DND-41 (cell line): ENCODE results near the gene KHDRBS2.

ENCODE experiments used
- ATAC-seq: fragments of 200-7000 bp; cut with Tn5 transposase; 3 replicates; pipeline ENCODE4 v1.9.1; 2021; ENCODE audit warnings: low read depth; ENCODE audit not compliant: insufficient read depth
- DNase-seq: peaks from one replicate; pipeline ENCODE4 v3.0.0-alpha.2; 2020
- H2AFZ ChIP-seq: 2 replicates; pipeline ENCODE4 v1.6.0; 2012; ENCODE audit warnings: low read depth, low read length
- H3K27ac ChIP-seq: 2 replicates; pipeline ENCODE4 v1.5.1; 2012; ENCODE audit warnings: low read length, inconsistent platforms
- H3K27me3 ChIP-seq: fragments of 200-600 bp; sonication (generic); 2 replicates; pipeline ENCODE4 v1.6.0; 2012; ENCODE audit warnings: low read length, mild to moderate bottlenecking, inconsistent platforms; ENCODE audit not compliant: insufficient read depth, poor library complexity
- H3K36me3 ChIP-seq: 2 replicates; pipeline ENCODE4 v1.5.1; 2012; ENCODE audit warnings: low read length, inconsistent platforms; ENCODE audit not compliant: insufficient read depth
- H3K4me1 ChIP-seq: 2 replicates; pipeline ENCODE4 v1.5.1; 2012; ENCODE audit warnings: mild to moderate bottlenecking, low read length; ENCODE audit not compliant: insufficient read depth
- H3K4me2 ChIP-seq: 2 replicates; pipeline ENCODE4 v1.6.0; 2012; ENCODE audit warnings: mild to moderate bottlenecking, moderate library complexity, low read length, inconsistent platforms; ENCODE audit not compliant: insufficient read depth
- H3K4me3 ChIP-seq, 2 experiments: fragments of 200-600 bp in 1 of 2; shearing (Covaris generic) in 1 of 2; 2 replicates each; pipeline ENCODE4 v1.5.1; 2012 to 2016; ENCODE audit warnings: inconsistent platforms in 2 of 2, low read length in 2 of 2, mild to moderate bottlenecking in 2 of 2, low read depth in 1 of 2, moderate library complexity in 1 of 2
- H3K79me2 ChIP-seq: 2 replicates; pipeline ENCODE4 v1.6.0; 2012; ENCODE audit warnings: low read length, inconsistent platforms; ENCODE audit not compliant: insufficient read depth
- H3K9ac ChIP-seq: 2 replicates; pipeline ENCODE4 v1.6.0; 2012; ENCODE audit warnings: low read depth, mild to moderate bottlenecking, inconsistent platforms, low read length, moderate library complexity
- H3K9me3 ChIP-seq: 2 replicates; pipeline ENCODE4 v1.5.1; 2012; ENCODE audit warnings: low read length, moderate library complexity, mild to moderate bottlenecking, inconsistent platforms; ENCODE audit not compliant: insufficient read depth, severe bottlenecking
- H4K20me1 ChIP-seq: 2 replicates; pipeline ENCODE4 v1.6.0; 2012; ENCODE audit warnings: low read length; ENCODE audit not compliant: insufficient read depth
- EZH2 ChIP-seq: IDR thresholded peaks from 3 replicates; pipeline ENCODE4 v1.6.1; 2012; ENCODE audit warnings: borderline replicate concordance, low read depth, mild to moderate bottlenecking, moderate library complexity, low read length, inconsistent platforms; ENCODE audit not compliant: severe bottlenecking
- TF ChIP-seq, protein P1 (sequence below): IDR thresholded peaks from 2 replicates; pipeline ENCODE4 v1.5.1; 2012; ENCODE audit warnings: borderline replicate concordance, low read length, moderate library complexity, mild to moderate bottlenecking; ENCODE audit not compliant: poor library complexity, severe bottlenecking; ENCODE audit errors: extremely low read depth

The KHDRBS2 gene

DNA sequence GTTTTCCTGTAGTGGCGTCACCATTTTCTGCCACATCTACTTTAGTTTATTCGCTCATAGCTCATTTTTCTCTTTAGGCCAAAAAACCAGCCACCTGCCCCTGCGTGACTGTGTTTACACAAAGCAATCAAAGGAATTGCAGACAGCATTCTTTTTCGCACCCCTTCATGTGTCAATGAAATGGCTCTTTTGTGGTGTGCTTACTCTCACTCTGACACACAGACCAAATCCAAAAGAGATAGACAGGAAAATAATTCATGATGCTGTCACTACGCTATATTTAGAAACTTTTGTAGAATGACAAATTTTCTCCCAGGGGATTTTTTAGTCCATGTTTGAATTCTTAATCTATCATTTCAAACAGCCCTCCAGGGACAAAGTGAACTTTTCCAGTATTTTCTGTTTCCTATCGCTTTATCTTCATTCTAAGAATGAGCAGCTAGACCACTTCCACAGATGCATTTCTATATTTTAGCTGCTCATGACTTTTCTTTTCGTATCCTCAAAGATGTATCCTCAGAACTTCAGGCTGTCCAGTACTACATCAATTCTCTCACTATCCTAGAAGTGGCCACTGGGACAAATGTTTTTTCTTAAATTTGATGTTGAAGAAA, 37.9 kb upstream of the KHDRBS2 start:
- TF ChIP-seq EZH2: no peak
- TF ChIP-seq, protein P1, sequence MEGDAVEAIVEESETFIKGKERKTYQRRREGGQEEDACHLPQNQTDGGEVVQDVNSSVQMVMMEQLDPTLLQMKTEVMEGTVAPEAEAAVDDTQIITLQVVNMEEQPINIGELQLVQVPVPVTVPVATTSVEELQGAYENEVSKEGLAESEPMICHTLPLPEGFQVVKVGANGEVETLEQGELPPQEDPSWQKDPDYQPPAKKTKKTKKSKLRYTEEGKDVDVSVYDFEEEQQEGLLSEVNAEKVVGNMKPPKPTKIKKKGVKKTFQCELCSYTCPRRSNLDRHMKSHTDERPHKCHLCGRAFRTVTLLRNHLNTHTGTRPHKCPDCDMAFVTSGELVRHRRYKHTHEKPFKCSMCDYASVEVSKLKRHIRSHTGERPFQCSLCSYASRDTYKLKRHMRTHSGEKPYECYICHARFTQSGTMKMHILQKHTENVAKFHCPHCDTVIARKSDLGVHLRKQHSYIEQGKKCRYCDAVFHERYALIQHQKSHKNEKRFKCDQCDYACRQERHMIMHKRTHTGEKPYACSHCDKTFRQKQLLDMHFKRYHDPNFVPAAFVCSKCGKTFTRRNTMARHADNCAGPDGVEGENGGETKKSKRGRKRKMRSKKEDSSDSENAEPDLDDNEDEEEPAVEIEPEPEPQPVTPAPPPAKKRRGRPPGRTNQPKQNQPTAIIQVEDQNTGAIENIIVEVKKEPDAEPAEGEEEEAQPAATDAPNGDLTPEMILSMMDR: no peak
- H3K79me2 ChIP-seq: no peaks in the 10 kb centered on the region
- no peak overlapping the region for H3K4me3 ChIP-seq
- H3K9ac ChIP-seq: no peak overlapping the region
- no peak overlapping the region for H3K4me2 ChIP-seq
- ATAC-seq (no peak), DNase-seq (no peak)
- H3K27ac ChIP-seq: no peak overlapping the region
- no peaks in the 10 kb centered on the region for H3K27me3 ChIP-seq
- H3K4me1 ChIP-seq: no peaks in the 10 kb centered on the region
- H3K9me3 ChIP-seq: no peaks in the 10 kb centered on the region
- H3K36me3 ChIP-seq: no peaks in the 10 kb centered on the region
- no peak overlapping the region for H2AFZ ChIP-seq
- no peaks in the 10 kb centered on the region for H4K20me1 ChIP-seq

DNA sequence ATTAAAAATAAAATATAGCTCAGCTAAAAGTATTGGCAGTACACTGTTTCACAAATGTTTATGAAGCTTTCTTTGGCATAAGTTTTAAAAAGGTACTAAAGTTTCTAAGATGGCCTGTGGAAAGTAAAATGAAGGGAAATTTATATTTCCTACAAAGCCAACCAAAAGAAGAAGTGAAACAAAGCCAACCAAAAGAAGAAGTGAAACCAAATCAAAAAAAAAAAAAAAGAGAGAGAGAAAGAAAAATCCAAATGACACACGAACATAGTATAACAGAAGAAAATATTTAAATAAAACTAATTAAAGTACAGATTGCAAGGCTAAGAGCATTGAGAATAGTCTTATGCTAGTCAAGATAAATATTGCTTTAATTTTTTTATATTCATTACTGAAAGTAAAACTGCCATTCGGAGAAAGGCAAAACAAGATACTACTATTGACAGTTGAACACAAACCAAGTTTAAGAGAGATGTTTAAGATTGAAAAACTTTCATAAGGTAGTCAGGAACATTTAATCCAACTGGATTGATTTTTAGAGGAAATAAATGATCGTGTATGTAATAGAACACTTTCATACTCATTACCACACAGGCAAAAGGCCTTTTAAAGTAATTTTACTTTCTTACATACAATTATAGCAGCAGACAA, 12.8 kb upstream of the KHDRBS2 start:
- Histone ChIP-seq H3K4me1 (no peaks in the 10 kb centered on the region), H3K4me3 (no peak overlapping the region), H3K79me2 (no peaks in the 10 kb centered on the region), H4K20me1 (no peaks in the 10 kb centered on the region), H3K4me2 (no peak overlapping the region), H2AFZ (no peak overlapping the region), H3K36me3 (no peaks in the 10 kb centered on the region), H3K27me3 (no peaks in the 10 kb centered on the region), H3K27ac (no peak overlapping the region), H3K9me3 (no peaks in the 10 kb centered on the region), H3K9ac (no peak overlapping the region)
- ATAC-seq: no peak
- TF ChIP-seq, protein P1: no peak
- TF ChIP-seq EZH2: no peak
- no peak for DNase-seq

GRCh38 chr6:62296541-62296940, 10.5 kb upstream of the KHDRBS2 start:
- DNase-seq: no peak
- TF ChIP-seq, protein P1: no peak
- no peak for TF ChIP-seq EZH2
- ATAC-seq: no peak
- Histone ChIP-seq H3K4me3 (no peak overlapping the region), H3K27ac (no peak overlapping the region), H3K4me1 (no peaks in the 10 kb centered on the region), H3K79me2 (no peaks in the 10 kb centered on the region), H3K36me3 (no peaks in the 10 kb centered on the region), H3K9ac (no peak overlapping the region), H2AFZ (no peak overlapping the region), H3K9me3 (no peaks in the 10 kb centered on the region), H3K27me3 (no peaks in the 10 kb centered on the region), H3K4me2 (no peak overlapping the region), H4K20me1 (no peaks in the 10 kb centered on the region)
